K562 (cell line): ENCODE results near the gene ABCF3. TPM values are rescaled to one million over a fixed set of nuclear protein-coding genes. Genes with fewer than 3 reads are reported as not detected.

Source experiments
- ATAC-seq: fragments of 200-7000 bp; cut with Tn5 transposase; 3 replicates; pipeline ENCODE4 v1.9.1; 2020; ENCODE audit warnings: moderate library complexity
- BruUV-seq: library from RNA; stranded (reverse); fragments of 400-500 nt; replicated peaks from 2 replicates; lab custom pipeline; 2021; lab: Mats Ljungman, UMichigan
- CTCF ChIA-PET: fragments of 300-600 bp; formaldehyde crosslinking; extraction: SDS; loops from one replicate; lab custom pipeline; 2021; ENCODE audit warnings: low intra/inter-chr PET ratio; lab: Yijun Ruan, JAX
- POLR2A ChIA-PET: fragments of 300-600, 350-650 bp; sonication (Branson Sonifier 250); formaldehyde crosslinking; extraction: SDS; loops from one replicate; lab custom pipeline; 2021; ENCODE audit warnings: antibody characterized with exemption, inconsistent platforms; lab: Yijun Ruan, JAX
- DNase-seq, 4 experiments: peaks; one replicate each; pipeline versions ENCODE4 v3.0.0 to v3.0.0-alpha.2; 2011 to 2018; ENCODE audit warnings: low spot score in 3 of 4, mixed read lengths in 3 of 4; ENCODE audit errors: extremely low read depth in 1 of 4
- FAIRE-seq: peaks from 2 replicates; lab custom pipeline; 2011; peaks lifted over from hg19 to GRCh38; lab: Jason Lieb, UNC
- H2AFZ ChIP-seq: 2 replicates; pipeline ENCODE4 v1.6.0; 2011; ENCODE audit warnings: low read depth, low read length, control low read depth, inconsistent platforms
- H3K27ac ChIP-seq: fragments of 200-600 bp; 3 replicates; pipeline ENCODE4 v1.8.0; 2011; ENCODE audit warnings: low read depth, mild to moderate bottlenecking, control low read depth, inconsistent platforms, low read length, moderate library complexity, mixed read lengths; ENCODE audit errors: extremely low read depth
- H3K27me3 ChIP-seq, 2 experiments: fragments of 300-600 bp in 1 of 2; 2 replicates in 1 of 2; 3 replicates in 1 of 2; pipeline versions ENCODE4 v1.6.0 to v1.8.0; 2011; ENCODE audit warnings: inconsistent platforms in 2 of 2, low read length in 2 of 2, mild to moderate bottlenecking in 1 of 2, mixed read lengths in 1 of 2, moderate library complexity in 1 of 2; ENCODE audit not compliant: control insufficient read depth in 2 of 2, insufficient read depth in 2 of 2
- H3K36me3 ChIP-seq: fragments of 300-600 bp; 3 replicates; pipeline ENCODE4 v1.8.0; 2011; ENCODE audit warnings: mild to moderate bottlenecking, low read length, inconsistent platforms; ENCODE audit not compliant: control insufficient read depth, insufficient read depth
- H3K4me1 ChIP-seq, 2 experiments: fragments of 200-600 bp in 1 of 2; replicated peaks in 1 of 2; 2 replicates in 1 of 2; 3 replicates in 1 of 2; pipeline versions ENCODE4 v1.5.1 to v1.8.0; 2011; ENCODE audit warnings: inconsistent platforms in 2 of 2, low read length in 2 of 2, mild to moderate bottlenecking in 1 of 2, mixed read lengths in 1 of 2, moderate library complexity in 1 of 2; ENCODE audit not compliant: control insufficient read depth in 2 of 2, insufficient read depth in 2 of 2
- H3K4me2 ChIP-seq: 2 replicates; pipeline ENCODE4 v1.6.1; 2011; ENCODE audit warnings: low read length, control low read depth, inconsistent platforms, mixed read lengths; ENCODE audit not compliant: insufficient read depth
- H3K4me3 ChIP-seq: fragments of 200-600 bp; sonication (generic), shearing (Covaris generic); 2 replicates; pipeline ENCODE4 v1.5.1; 2016; ENCODE audit warnings: control low read depth, inconsistent platforms
- H3K79me2 ChIP-seq: fragments of 200-600 bp; 3 replicates; pipeline ENCODE4 v1.8.0; 2011; ENCODE audit warnings: low read length, inconsistent platforms; ENCODE audit not compliant: control insufficient read depth, insufficient read depth
- H3K9ac ChIP-seq, 2 experiments: 2 replicates each; pipeline versions ENCODE4 v1.6.0 to v1.6.1; 2011; ENCODE audit warnings: low read depth in 2 of 2, low read length in 2 of 2, control low read depth in 1 of 2, inconsistent platforms in 1 of 2, mild to moderate bottlenecking in 1 of 2, mixed read lengths in 1 of 2; ENCODE audit not compliant: insufficient read depth in 1 of 2
- H3K9me1 ChIP-seq: one replicate; pipeline ENCODE4 v1.6.0; 2011; ENCODE audit warnings: inconsistent platforms, mild to moderate bottlenecking, low read length, moderate library complexity; ENCODE audit not compliant: control insufficient read depth, insufficient read depth
- H3K9me3 ChIP-seq: replicated peaks from 2 replicates; pipeline ENCODE4 v1.5.1; 2011; ENCODE audit warnings: low read depth, low read length, inconsistent platforms; ENCODE audit not compliant: control insufficient read depth, insufficient read depth
- H4K20me1 ChIP-seq: replicated peaks from 2 replicates; pipeline ENCODE4 v1.6.1; 2011; ENCODE audit warnings: low read length, inconsistent platforms, mixed read lengths; ENCODE audit not compliant: control insufficient read depth, insufficient read depth
- CBX5 ChIP-seq: IDR thresholded peaks from 2 replicates; pipeline ENCODE4 v1.6.1; 2014; ENCODE audit warnings: low read depth, borderline replicate concordance
- EHMT2 ChIP-seq: fragments of 450-650 bp; IDR thresholded peaks from 2 replicates; pipeline ENCODE4 v1.6.1; 2018; ENCODE audit warnings: antibody characterized with exemption
- SMARCE1 ChIP-seq: fragments of 450-650 bp; IDR thresholded peaks from 2 replicates; pipeline ENCODE4 v1.7.1; 2016; ENCODE audit warnings: mild to moderate bottlenecking
- SMC3 ChIP-seq: conservative IDR thresholded peaks from 2 replicates; pipeline ENCODE4 v1.6.1; 2011; ENCODE audit warnings: low read depth, low read length, improper control_type of control experiment; ENCODE audit not compliant: insufficient read depth
- SNIP1 ChIP-seq: fragments of 450-650 bp; IDR thresholded peaks from 2 replicates; pipeline ENCODE4 v1.7.1; 2017; ENCODE audit warnings: low read depth, mild to moderate bottlenecking
- SRSF9 ChIP-seq: fragments of 200-400 bp; formaldehyde crosslinking; IDR thresholded peaks from 2 replicates; pipeline ENCODE4 v1.6.1; 2017; ENCODE audit warnings: low read depth, low read length, borderline replicate concordance
- ZNF134 ChIP-seq: fragments of 250-450 bp; sonication (Bioruptor Pico); conservative IDR thresholded peaks from 2 replicates; pipeline ENCODE4 v1.4.0; 2020
- ZNF232 ChIP-seq: sonication (generic); formaldehyde crosslinking; IDR thresholded peaks from 2 replicates; pipeline ENCODE4 v1.8.0; 2022; ENCODE audit warnings: mild to moderate bottlenecking, missing genetic modification reagents
- ZNF586 ChIP-seq: fragments of 450-650 bp; formaldehyde crosslinking; conservative IDR thresholded peaks from 2 replicates; pipeline ENCODE4 v1.4.0; 2020; ENCODE audit warnings: mild to moderate bottlenecking, moderate library complexity
- WGBS: fragments of 100-300 bp; shearing (Covaris generic); methylation state at CpG from one replicate; pipeline ENCODE4 v1.1.6; 2016; ENCODE audit warnings: low coverage, mixed read lengths; ENCODE audit not compliant: insufficient coverage; ENCODE audit errors: missing lambda C conversion rate; 5-methylcytosine and 5-hydroxymethylcytosine counted together
- in situ Hi-C: fragments of 300-500 bp; cut with MboI; formaldehyde crosslinking; loops from 4 replicates; pipeline ENCODE4 v1.15.0; 2018; ENCODE audit warnings: inconsistent platforms, mixed read lengths
- intact Hi-C: fragments of 100-400 bp; cut with micrococcal nuclease; formaldehyde crosslinking; loops from 2 replicates; pipeline ENCODE4 v1.14.2; 2022
- polyA plus RNA-seq, 8 experiments: library from polyadenylated mRNA; depleted of rRNA in 4 of 8; stranded (reverse) in 5 of 8; unstranded in 3 of 8; fragments of >200 nt; fragmentation: Nextera tagmentation in 2 of 8; fragmentation: Illumina TruSeq in 1 of 8; extraction: Ambion mirVana in 2 of 8; extraction: Trizol in 1 of 8; gene quantifications; 2 replicates each; pipeline versions ENCODE4 v1.2.1 to v1.2.3, GENCODE V29; 2011 to 2014; ENCODE audit warnings: inconsistent platforms in 1 of 8, missing spikeins in 1 of 8
- total RNA-seq, 7 experiments: library from RNA; depleted of rRNA in 6 of 7; stranded (reverse); fragments of >200 nt in 6 of 7; fragmentation: Illumina TruSeq in 2 of 7; extraction: Trizol in 2 of 7; gene quantifications; 2 replicates each; pipeline versions ENCODE4 v1.2.1 to v1.2.3, GENCODE V29; 2011 to 2021; ENCODE audit warnings: low replicate concordance in 1 of 7
- TF ChIP-seq, protein P1 (sequence below): fragments of 450-650 bp; IDR thresholded peaks from 2 replicates; pipeline ENCODE4 v1.6.1; 2016; ENCODE audit warnings: borderline replicate concordance
- TF ChIP-seq, protein P2 (sequence below): fragments of 200-800 bp; sonication (Bioruptor generic); IDR thresholded peaks from 2 replicates; pipeline ENCODE4 v1.6.1; 2017; ENCODE audit warnings: missing genetic modification characterization, missing compliant biosample characterization
- TF ChIP-seq, protein P3 (sequence below): fragments of 250-450 bp; sonication (Bioruptor Pico); IDR thresholded peaks from 2 replicates; pipeline ENCODE4 v1.5.0; 2022; ENCODE audit warnings: mild to moderate bottlenecking

Gene ABCF3
- total and polyA plus RNA-seq, 9 of the 15 experiments (the other 6 are each of a cell fraction or from before 2014, with no cell fraction given) = 6.7 to 77.9 (median 45.1) TPM

DNA sequence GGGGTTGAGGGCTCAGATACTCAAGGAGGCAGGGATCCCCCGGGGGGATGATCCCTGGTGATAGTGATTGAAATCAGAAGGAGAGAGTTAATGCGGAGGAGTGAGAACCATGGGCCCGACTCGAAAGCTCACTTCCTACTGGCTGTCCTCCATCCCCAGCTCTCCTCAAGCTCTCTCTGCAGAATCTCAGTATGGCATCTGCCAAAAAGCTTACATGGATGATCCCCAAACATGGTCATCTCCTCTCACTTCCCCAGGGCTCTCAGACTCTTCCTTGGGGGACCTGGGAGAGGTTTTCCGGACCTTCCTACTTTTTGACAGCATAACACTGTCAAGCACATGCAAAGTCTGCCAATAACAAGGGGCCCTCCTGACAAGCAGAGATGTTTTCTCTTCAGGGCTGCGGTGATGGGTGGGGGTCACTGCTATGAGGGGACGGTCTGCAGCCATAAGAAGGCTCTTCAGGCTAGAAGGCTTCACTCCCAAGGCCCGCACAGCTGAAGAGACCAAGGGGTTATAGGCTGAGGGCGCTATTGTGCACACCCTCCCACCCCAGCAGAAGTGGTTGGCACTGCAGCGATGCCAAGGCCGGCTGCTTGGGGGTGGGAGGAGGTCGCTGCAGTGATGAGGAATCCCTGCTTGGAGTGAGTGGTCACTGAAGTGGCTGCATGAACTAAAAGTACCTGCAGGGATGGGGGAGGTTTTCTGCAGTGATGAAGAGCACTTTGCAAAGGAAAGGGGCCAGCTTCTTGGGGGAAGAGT is 42.6 kb downstream of the ABCF3 start:
- Histone ChIP-seq H3K4me2 (no peak overlapping the region), H3K27ac (no peak overlapping the region), H2AFZ (no peak overlapping the region), H4K20me1 (peaks cover 15% of the 10 kb centered on the region), H3K27me3 (peaks cover 47 to 67% of the 10 kb centered on the region in 2 experiments), H3K9ac (no peak overlapping the region), H3K9me1 (no peaks in the 10 kb centered on the region), H3K4me3 (no peak overlapping the region), H3K36me3 (no peaks in the 10 kb centered on the region), H3K4me1 (peaks cover 0 to 26% of the 10 kb centered on the region in 2 experiments; a peak in 3 of 5 replicates), H3K79me2 (no peaks in the 10 kb centered on the region), H3K9me3 (no peaks in the 10 kb centered on the region)
- in situ Hi-C loops (no loop called here), intact Hi-C loops (no loop called here)
- POLR2A ChIA-PET = interaction anchor here (0.6 to 2.9 kb wide), 11 partner anchors 9 to 1583 kb away, joined by 3 to 11 read pairs (median 3); partner anchors contain the start of gene EEF1AKMT4
- DNase-seq (no peak), FAIRE-seq (no peak), ATAC-seq (no peak)
- WGBS = 4% methylated on average over 12 of the region's 12 CpGs
- TF ChIP-seq CBX5 (no peak), SMARCE1 (no peak), ZNF586 (CRISPR knock-in tag) (no peak), ZNF134 (CRISPR knock-in tag) (no peak), SNIP1 (no peak), SRSF9 (no peak), EHMT2 (no peak), ZNF232 (CRISPR knock-in tag) (no peak), SMC3 (no peak)
- TF ChIP-seq, protein P1, sequence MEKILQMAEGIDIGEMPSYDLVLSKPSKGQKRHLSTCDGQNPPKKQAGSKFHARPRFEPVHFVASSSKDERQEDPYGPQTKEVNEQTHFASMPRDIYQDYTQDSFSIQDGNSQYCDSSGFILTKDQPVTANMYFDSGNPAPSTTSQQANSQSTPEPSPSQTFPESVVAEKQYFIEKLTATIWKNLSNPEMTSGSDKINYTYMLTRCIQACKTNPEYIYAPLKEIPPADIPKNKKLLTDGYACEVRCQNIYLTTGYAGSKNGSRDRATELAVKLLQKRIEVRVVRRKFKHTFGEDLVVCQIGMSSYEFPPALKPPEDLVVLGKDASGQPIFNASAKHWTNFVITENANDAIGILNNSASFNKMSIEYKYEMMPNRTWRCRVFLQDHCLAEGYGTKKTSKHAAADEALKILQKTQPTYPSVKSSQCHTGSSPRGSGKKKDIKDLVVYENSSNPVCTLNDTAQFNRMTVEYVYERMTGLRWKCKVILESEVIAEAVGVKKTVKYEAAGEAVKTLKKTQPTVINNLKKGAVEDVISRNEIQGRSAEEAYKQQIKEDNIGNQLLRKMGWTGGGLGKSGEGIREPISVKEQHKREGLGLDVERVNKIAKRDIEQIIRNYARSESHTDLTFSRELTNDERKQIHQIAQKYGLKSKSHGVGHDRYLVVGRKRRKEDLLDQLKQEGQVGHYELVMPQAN = no peak
- TF ChIP-seq, protein P2, sequence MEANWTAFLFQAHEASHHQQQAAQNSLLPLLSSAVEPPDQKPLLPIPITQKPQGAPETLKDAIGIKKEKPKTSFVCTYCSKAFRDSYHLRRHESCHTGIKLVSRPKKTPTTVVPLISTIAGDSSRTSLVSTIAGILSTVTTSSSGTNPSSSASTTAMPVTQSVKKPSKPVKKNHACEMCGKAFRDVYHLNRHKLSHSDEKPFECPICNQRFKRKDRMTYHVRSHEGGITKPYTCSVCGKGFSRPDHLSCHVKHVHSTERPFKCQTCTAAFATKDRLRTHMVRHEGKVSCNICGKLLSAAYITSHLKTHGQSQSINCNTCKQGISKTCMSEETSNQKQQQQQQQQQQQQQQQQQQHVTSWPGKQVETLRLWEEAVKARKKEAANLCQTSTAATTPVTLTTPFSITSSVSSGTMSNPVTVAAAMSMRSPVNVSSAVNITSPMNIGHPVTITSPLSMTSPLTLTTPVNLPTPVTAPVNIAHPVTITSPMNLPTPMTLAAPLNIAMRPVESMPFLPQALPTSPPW (CRISPR knock-in tag) = no peak
- TF ChIP-seq, protein P3, sequence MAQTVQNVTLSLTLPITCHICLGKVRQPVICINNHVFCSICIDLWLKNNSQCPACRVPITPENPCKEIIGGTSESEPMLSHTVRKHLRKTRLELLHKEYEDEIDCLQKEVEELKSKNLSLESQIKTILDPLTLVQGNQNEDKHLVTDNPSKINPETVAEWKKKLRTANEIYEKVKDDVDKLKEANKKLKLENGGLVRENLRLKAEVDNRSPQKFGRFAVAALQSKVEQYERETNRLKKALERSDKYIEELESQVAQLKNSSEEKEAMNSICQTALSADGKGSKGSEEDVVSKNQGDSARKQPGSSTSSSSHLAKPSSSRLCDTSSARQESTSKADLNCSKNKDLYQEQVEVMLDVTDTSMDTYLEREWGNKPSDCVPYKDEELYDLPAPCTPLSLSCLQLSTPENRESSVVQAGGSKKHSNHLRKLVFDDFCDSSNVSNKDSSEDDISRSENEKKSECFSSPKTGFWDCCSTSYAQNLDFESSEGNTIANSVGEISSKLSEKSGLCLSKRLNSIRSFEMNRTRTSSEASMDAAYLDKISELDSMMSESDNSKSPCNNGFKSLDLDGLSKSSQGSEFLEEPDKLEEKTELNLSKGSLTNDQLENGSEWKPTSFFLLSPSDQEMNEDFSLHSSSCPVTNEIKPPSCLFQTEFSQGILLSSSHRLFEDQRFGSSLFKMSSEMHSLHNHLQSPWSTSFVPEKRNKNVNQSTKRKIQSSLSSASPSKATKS (CRISPR knock-in tag) = no peak
- no TSS peak for BruUV-seq
- CTCF ChIA-PET = no interaction called here
